Stimulated activated CD4-positive, alpha-beta T cell treated with anti-CD3 and anti-CD28 coated beads, Interleukin-2, amount 100 ng/mL, for 24 hours (primary cell): Measurements from ENCODE around the gene PCIF1.
"Not testable (repeated sequence)": the region's sequence is repeated elsewhere in the genome, so short reads cannot be mapped to it uniquely, and the experiment has no call there.

Experiments used
- DNase-seq, 2 donors: peaks; one replicate each; pipeline ENCODE4 v3.0.0-alpha.2; 2020

The PCIF1 gene

DNA sequence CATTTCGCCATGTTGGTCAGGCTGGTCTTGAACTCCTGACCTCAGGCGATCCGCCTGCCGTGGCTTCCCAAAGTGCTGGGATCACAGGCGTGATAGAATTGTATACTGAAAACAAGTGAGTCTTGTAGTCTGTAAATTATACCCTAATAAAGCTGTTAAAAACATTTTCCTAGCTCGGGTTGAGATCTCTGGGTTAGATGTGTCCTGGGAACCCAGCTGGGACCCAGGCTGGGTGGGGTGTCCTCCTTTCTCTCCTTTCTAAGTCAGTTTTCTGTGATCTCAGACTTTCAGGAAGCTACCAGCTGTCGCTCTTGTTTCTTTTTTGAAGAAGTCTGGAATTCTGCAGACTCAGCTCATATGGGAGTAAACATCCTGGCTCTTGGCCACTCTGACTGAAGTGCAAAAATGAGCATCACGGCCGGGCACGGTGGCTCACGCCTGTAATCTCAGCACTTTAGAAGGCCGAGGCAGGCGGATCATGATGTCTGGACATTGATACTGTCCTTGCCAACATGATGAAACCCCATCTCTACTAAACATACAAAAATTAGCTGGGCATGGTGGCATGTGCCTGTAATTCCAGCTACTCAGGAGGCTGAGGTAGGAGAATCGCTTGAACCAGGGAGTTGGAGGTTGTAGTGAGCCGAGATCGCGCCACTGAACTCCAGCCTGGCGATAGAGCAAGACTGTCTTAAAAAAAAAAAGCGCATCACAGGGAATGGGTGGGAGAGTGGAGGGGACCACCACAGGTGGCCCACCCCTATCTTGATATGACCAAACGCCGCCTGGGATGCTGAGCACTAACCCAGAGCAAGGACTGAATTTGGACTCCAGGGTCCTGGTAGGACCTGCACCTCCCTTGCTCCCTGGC, 9.9 kb upstream of the PCIF1 start:
- DNase-seq = no peak

GRCh38 chr20:45925821-45926506, 8.5 kb upstream of the PCIF1 start:
- DNase-seq = no peak

- DNase-seq = no peak
These were observed 7.8 kb upstream of the PCIF1 start for GRCh38 chr20:45926731-45927070.

DNA sequence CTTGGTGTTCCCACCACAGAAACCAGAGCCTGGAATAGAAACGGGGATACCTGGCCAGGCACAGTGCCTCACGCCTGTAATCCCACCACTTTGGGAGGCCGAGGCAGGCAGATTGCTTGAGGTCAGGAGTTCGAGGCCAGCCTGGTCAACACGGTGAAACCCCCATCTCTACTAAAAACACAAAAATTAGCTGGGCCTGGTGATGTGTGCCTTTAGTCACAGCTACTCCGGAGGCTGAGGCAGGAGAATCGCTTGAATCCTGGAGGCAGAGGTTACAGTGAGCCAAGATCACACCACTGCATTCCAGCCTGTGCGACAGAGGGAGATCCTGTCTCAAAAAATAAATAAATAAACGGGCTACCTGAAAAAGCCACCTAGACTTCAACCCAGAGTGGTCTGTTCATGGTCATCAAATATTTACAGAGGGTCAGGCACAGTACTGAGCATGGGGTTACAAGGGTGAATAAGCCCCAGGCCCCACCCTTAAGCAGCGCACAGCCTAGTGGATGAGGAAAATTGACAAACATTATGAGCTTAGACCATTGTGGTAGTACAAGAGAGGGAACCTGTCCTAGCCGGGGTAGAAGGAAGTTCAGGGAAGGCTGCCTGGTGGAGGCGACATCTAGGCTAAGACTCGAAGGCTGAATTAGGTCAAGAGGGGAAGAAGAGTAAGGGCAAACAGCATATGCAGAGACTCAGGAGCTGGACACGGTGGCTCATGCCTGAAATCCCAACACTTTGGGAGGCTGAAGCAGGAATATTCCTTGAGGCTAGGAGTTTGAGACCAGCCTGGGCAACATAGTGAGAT, 7.2 kb upstream of the PCIF1 start:
- no peak for DNase-seq

GRCh38 chr20:45931680-45932079, 2.8 kb upstream of the PCIF1 start:
- not testable (repeated sequence) for DNase-seq

- peak; percentile 67 to 70 for DNase-seq
These were observed 1.0 kb upstream of the PCIF1 start for GRCh38 chr20:45933266-45934045.

- no peak for DNase-seq
These were observed 367 bp upstream of the PCIF1 start for GRCh38 chr20:45934046-45934585.

DNA sequence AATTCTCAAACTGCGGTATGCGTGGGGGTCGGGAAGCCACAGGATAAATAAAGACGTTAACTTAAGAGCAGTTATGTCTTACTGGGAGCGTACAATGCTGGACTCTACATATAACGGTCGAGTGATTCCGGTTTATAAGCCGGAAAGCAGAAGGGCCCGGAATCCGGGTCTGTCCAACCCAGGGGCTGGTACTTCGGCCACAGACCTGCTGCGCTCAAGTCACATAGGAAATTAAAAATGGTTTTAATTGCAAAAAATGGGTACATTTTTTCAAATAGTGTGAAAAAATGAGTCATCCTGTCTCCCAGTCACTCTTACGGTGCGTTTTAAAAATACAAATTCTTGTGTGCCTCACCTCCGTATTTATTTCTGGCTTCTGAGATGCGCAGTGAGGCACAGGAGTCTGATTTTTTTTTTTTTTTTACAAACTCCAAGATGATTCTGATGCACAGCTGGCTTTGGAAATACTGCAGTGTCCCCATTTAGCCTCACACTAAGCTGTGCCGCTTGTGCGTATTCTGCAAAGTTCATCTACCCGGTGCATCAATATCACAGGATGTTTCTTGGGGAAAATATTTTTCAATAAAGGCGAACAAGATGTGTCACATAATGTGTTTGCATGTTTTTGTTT, 1.0 kb downstream of the PCIF1 start:
- no peak for DNase-seq

DNA sequence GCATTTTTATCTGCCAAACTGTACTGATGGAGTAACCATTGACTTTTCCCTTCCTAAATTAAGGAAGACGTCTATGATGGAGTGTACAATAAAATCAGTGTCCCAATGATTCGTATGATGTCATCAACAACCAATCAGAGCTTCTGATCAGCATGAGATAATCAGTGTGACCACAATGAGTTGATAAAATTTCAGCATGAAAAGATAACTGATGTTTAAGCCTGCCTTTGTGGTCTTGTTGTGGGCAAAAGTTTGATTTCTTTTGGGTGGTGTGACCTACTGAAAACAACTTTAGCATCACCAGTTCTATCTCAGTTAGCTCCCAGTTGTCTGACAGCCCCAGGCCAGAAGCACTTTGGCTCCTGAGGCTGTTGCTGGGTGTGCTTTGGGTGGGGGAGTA, 3.3 kb downstream of the PCIF1 start:
- DNase-seq = no peak

DNA sequence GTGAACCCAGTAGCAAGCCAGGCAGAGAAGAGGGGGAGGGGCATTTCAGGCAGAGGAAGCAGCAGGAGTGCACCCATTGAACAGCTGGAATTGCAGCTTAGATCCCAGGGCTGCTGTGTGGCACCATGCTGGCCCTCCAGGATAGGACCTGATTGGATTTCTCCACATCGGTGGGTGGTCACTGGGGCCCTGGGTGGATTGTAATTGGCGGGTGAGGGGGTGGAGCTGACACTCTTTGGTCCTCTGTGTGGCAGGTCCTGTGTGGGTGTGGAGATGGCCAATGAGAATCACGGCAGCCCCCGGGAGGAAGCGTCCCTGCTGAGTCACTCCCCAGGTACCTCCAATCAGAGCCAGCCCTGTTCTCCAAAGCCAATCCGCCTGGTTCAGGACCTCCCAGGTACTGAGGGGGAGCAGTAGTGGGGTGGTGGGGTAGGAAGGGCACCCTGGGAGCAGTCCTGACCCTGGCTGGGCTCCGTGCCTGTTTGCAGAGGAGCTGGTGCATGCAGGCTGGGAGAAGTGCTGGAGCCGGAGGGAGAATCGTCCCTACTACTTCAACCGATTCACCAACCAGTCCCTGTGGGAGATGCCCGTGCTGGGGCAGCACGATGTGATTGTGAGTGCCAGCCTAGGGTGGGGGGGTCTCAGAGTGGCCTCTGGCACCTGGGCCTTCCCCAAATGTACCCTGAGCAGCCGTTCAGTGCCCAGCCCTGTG, 4.4 kb downstream of the PCIF1 start:
- no peak for DNase-seq

GRCh38 chr20:45940053-45940452, 5.6 kb downstream of the PCIF1 start:
- DNase-seq = no peak

GRCh38 chr20:45940469-45940868, 6.0 kb downstream of the PCIF1 start:
- DNase-seq = no peak

- no peak for DNase-seq
These were observed 9.1 kb downstream of the PCIF1 start for GRCh38 chr20:45943613-45944012.

- no peak for DNase-seq
These were observed 9.9 kb downstream of the PCIF1 start for GRCh38 chr20:45944151-45944964.

DNA sequence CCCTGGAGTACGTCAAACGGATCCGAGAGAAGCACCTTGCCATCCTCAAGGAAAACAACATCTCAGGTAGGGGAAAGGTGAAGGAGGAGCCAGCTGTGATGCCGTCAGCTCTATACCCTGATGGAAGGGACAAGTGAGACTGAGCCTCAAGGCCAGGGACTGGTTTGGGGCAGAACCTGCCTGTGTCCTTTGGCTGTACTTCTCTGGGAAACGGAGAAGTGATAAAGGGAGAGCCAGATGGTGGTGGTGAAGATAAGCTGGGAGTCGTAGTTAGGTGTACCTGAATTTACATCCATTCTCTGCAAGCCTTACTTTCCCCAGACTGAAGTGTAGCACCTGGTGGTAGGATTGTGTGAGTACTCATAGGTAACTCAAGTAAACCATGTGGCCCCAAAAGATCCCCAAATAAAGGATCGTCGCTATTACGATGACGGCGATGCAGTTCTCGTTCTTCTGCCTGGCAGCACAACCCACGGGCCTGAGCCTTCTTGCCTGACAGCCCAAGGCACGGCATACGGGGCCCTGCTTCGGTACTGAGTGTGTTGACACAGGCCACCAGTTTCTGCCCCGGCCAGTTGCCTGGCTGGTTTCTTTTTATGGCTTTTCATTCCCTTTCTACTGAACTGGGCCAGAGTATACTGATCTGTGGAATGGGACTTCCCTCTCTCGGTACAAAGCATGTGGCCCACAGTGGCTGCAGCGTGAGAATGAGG, 10.6 kb downstream of the PCIF1 start:
- DNase-seq = no peak

DNA sequence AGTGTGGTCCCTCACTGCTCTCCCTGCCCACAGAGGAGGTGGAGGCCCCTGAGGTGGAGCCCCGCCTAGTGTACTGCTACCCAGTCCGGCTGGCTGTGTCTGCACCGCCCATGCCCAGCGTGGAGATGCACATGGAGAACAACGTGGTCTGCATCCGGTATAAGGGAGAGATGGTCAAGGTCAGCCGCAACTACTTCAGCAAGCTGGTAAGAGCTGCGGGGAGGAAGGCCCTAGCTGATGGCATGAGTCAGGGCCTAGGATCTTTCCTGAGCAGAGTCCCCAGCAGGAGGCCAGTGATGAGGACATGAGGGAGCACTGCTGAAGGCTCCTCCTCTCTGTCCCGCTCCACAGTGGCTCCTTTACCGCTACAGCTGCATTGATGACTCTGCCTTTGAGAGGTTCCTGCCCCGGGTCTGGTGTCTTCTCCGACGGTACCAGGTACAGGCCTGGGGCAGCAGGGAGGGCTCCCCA, 11.2 kb downstream of the PCIF1 start:
- DNase-seq = no peak

DNA sequence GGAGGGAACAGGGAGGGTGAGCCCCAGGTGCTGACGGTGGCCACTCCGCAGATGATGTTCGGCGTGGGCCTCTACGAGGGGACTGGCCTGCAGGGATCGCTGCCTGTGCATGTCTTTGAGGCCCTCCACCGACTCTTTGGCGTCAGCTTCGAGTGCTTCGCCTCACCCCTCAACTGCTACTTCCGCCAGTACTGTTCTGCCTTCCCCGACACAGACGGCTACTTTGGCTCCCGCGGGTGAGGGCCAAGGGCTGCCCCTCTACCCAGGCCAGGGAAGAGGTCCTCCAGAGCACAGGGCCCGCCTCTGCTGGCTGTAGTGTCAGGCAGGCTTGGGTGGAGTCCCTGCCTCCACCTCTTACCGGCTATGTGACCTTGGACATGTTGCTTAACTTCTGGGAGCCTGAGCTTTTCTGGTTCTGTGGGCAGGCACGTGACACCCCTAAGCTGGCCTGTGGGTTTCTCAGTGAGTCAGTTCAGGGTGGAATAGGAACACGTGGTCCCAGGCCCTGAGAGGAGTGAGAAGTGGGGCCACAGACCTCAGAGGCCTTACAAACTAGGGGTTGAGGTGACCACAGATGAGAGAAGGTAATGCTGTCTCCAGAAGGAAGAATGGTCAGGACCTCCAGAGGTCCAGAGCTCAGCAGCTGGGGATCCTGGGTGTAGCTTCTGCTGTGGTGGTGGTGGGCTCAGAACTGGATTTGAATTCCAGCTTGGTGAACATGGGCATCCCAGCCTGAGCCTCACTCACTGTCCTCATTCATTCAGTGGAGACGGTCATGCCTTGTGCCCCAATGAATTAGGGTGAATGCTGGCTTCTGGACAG, 11.9 kb downstream of the PCIF1 start:
- DNase-seq = peak in 1 of 2 donors; percentile 37

DNA sequence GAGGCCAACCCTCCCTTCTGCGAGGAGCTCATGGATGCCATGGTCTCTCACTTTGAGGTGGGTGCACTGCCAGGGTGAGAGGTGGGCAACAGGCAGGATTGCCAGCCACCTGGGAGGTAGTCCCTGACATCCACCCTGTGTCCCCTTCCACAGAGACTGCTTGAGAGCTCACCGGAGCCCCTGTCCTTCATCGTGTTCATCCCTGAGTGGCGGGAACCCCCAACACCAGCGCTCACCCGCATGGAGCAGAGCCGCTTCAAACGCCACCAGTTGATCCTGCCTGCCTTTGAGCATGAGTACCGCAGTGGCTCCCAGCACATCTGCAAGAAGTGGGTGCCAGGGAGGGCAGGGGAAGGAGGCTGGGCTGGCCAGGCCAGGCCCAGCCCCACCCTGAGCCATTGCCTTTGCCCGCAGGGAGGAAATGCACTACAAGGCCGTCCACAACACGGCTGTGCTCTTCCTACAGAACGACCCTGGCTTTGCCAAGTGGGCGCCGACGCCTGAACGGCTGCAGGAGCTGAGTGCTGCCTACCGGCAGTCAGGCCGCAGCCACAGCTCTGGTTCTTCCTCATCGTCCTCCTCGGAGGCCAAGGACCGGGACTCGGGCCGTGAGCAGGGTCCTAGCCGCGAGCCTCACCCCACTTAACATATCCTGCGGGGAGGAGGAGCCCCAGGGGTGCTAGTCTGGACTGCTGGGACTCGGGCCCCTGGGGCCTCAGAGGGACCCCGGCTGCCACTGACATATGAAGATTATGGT, 12.8 kb downstream of the PCIF1 start:
- no peak for DNase-seq
